Nephron progenitor cell (in vitro differentiated cells): Measurements from ENCODE around the gene IGF2R.
A peak's percentile ranks its signal among the peaks of the same experiment; 100 is the strongest.

Source experiments
- DNase-seq: peaks from one replicate; pipeline ENCODE4 v3.0.0; 2021
- H3K27ac Mint-ChIP-seq: 2 replicates; pipeline ENCODE4 v1.8.0; 2021; ENCODE audit warnings: mild to moderate bottlenecking, moderate library complexity, mixed read lengths
- H3K27me3 Mint-ChIP-seq: 2 replicates; pipeline ENCODE4 v1.8.0; 2021; ENCODE audit warnings: mild to moderate bottlenecking, low read depth, mixed read lengths; ENCODE audit not compliant: poor library complexity
- H3K36me3 Mint-ChIP-seq: 2 replicates; pipeline ENCODE4 v1.8.0; 2021; ENCODE audit warnings: low read depth, mixed read lengths
- H3K4me1 Mint-ChIP-seq: 2 replicates; pipeline ENCODE4 v1.8.0; 2021; ENCODE audit warnings: mixed read lengths
- H3K4me3 Mint-ChIP-seq: 2 replicates; pipeline ENCODE4 v1.8.0; 2021; ENCODE audit warnings: mild to moderate bottlenecking, moderate library complexity, mixed read lengths
- H3K9me3 Mint-ChIP-seq: 2 replicates; pipeline ENCODE4 v1.8.0; 2021; ENCODE audit warnings: mild to moderate bottlenecking, moderate library complexity, mixed read lengths
- CTCF ChIP-seq: fragments of 200-600 bp; sonication (generic); IDR thresholded peaks from 2 replicates; pipeline ENCODE4 v1.5.0; 2021; ENCODE audit warnings: antibody characterized with exemption

The IGF2R gene

GRCh38 chr6:160141001-160141726, 172.3 kb downstream of the IGF2R start:
- H3K27ac Mint-ChIP-seq: peak overlapping the region; percentile 40
- TF ChIP-seq CTCF: no peak
- H3K4me1 Mint-ChIP-seq: peaks cover 37% of the 10 kb centered on the region

GRCh38 chr6:160142115-160142715, 173.3 kb downstream of the IGF2R start:
- Mint-ChIP-seq H3K4me3 (no peak overlapping the region), H3K36me3 (peaks cover 3% of the 10 kb centered on the region), H3K27ac (no peak overlapping the region), H3K4me1 (peaks cover 26% of the 10 kb centered on the region), H3K9me3 (no peaks in the 10 kb centered on the region), H3K27me3 (peaks cover 4% of the 10 kb centered on the region)
- TF ChIP-seq CTCF: no peak
- DNase-seq: no peak

More at GRCh38 chr6:160141001-160141726, 172.3 kb downstream of the IGF2R start:
- no peak overlapping the region for H3K4me3 Mint-ChIP-seq
- peaks cover 3% of the 10 kb centered on the region for H3K36me3 Mint-ChIP-seq
- no peaks in the 10 kb centered on the region for H3K9me3 Mint-ChIP-seq
- peaks cover 4% of the 10 kb centered on the region for H3K27me3 Mint-ChIP-seq
- DNase-seq: no peak

GRCh38 chr6:160146454-160147145, 177.7 kb downstream of the IGF2R start:
- Mint-ChIP-seq H3K36me3 (peaks cover 3% of the 10 kb centered on the region), H3K4me1 (no peaks in the 10 kb centered on the region), H3K9me3 (peaks cover 3% of the 10 kb centered on the region), H3K27me3 (peaks cover 3% of the 10 kb centered on the region), H3K4me3 (no peak overlapping the region), H3K27ac (no peak overlapping the region)
- no peak for DNase-seq
- no peak for TF ChIP-seq CTCF

GRCh38 chr6:160147146-160147536, 178.3 kb downstream of the IGF2R start:
- Mint-ChIP-seq H3K9me3 (peaks cover 7% of the 10 kb centered on the region), H3K4me1 (no peaks in the 10 kb centered on the region), H3K27me3 (peaks cover 3% of the 10 kb centered on the region), H3K4me3 (no peak overlapping the region), H3K36me3 (peaks cover 3% of the 10 kb centered on the region), H3K27ac (no peak overlapping the region)
- no peak for DNase-seq
- no peak for TF ChIP-seq CTCF

GRCh38 chr6:160154471-160154870, 185.6 kb downstream of the IGF2R start:
- peaks cover 22% of the 10 kb centered on the region for H3K9me3 Mint-ChIP-seq
- DNase-seq: no peak
- H3K4me3 Mint-ChIP-seq: no peak overlapping the region
- peaks cover 6% of the 10 kb centered on the region for H3K36me3 Mint-ChIP-seq
- H3K27me3 Mint-ChIP-seq: peaks cover 6% of the 10 kb centered on the region
- H3K27ac Mint-ChIP-seq: no peak overlapping the region
- H3K4me1 Mint-ChIP-seq: no peaks in the 10 kb centered on the region
- TF ChIP-seq CTCF: no peak
